CD14-positive monocyte (primary cell): ENCODE data around the gene TMEM117. TPM values are rescaled to one million over a fixed set of nuclear protein-coding genes. Genes with fewer than 3 reads are reported as not detected.

Experiments
- DNase-seq, 3 donors: peaks; one replicate each; pipeline ENCODE4 v3.0.0-alpha.2; 2011 to 2022
- H2AFZ ChIP-seq: 2 replicates; pipeline ENCODE4 v1.6.0; 2012; ENCODE audit warnings: mild to moderate bottlenecking, low read depth, low read length, inconsistent platforms; ENCODE audit not compliant: insufficient read depth, poor library complexity, severe bottlenecking
- H3K27ac ChIP-seq, 2 donors: 1 replicate in 1 of 2; 2 replicates in 1 of 2; pipeline ENCODE4 v1.5.1; 2012 to 2013; ENCODE audit warnings: low read length in 2 of 2, control low read depth in 1 of 2, inconsistent platforms in 1 of 2, low read depth in 1 of 2, mild to moderate bottlenecking in 1 of 2
- H3K27me3 ChIP-seq, 2 donors: one replicate each; pipeline versions ENCODE4 v1.6.0 to v1.6.1; 2011 to 2013; ENCODE audit warnings: low read length in 2 of 2; ENCODE audit not compliant: control insufficient read depth in 2 of 2, insufficient read depth in 2 of 2
- H3K36me3 ChIP-seq, 2 donors: replicated peaks in 1 of 2; 1 replicate in 1 of 2; 2 replicates in 1 of 2; pipeline versions ENCODE4 v1.5.1 to v1.6.1; 2012 to 2013; ENCODE audit warnings: low read length in 2 of 2, control low read depth in 1 of 2, inconsistent platforms in 1 of 2, mild to moderate bottlenecking in 1 of 2; ENCODE audit not compliant: insufficient read depth in 2 of 2, control insufficient read depth in 1 of 2
- H3K4me1 ChIP-seq, 2 donors: 1 replicate in 1 of 2; 2 replicates in 1 of 2; pipeline versions ENCODE4 v1.5.1 to v1.6.1; 2012 to 2013; ENCODE audit warnings: low read length in 2 of 2, control low read depth in 1 of 2, inconsistent platforms in 1 of 2, mild to moderate bottlenecking in 1 of 2, moderate library complexity in 1 of 2; ENCODE audit not compliant: insufficient read depth in 2 of 2, control insufficient read depth in 1 of 2
- H3K4me2 ChIP-seq: replicated peaks from 2 replicates; pipeline ENCODE3; 2012; ENCODE audit warnings: low read length, moderate library complexity, mild to moderate bottlenecking; ENCODE audit not compliant: poor library complexity, severe bottlenecking; ENCODE audit errors: extremely low read depth
- H3K4me3 ChIP-seq, 3 experiments: fragments of 200-600 bp in 1 of 3; sonication (generic) in 1 of 3; replicated peaks in 1 of 3; 1 replicate in 2 of 3; 2 replicates in 1 of 3; pipeline ENCODE4 v1.5.1; 2011 to 2013; ENCODE audit warnings: low read length in 3 of 3, mild to moderate bottlenecking in 3 of 3, control low read depth in 2 of 3, low read depth in 2 of 3, inconsistent platforms in 1 of 3, moderate library complexity in 1 of 3
- H3K79me2 ChIP-seq: 2 replicates; pipeline ENCODE4 v1.6.0; 2012; ENCODE audit warnings: mild to moderate bottlenecking, control low read depth, inconsistent platforms, low read length, moderate library complexity; ENCODE audit not compliant: insufficient read depth
- H3K9ac ChIP-seq: 2 replicates; pipeline ENCODE4 v1.6.0; 2017; ENCODE audit warnings: low read length, mild to moderate bottlenecking; ENCODE audit not compliant: insufficient read depth, poor library complexity, severe bottlenecking
- H3K9me3 ChIP-seq, 2 donors: replicated peaks in 1 of 2; 1 replicate in 1 of 2; 2 replicates in 1 of 2; pipeline versions ENCODE4 v1.5.1 to v1.6.1; 2012 to 2013; ENCODE audit warnings: low read length in 2 of 2, control low read depth in 1 of 2; ENCODE audit not compliant: control insufficient read depth in 1 of 2, insufficient read depth in 1 of 2
- H4K20me1 ChIP-seq: 2 replicates; pipeline ENCODE4 v1.6.0; 2012; ENCODE audit warnings: mild to moderate bottlenecking, low read length, control low read depth, moderate library complexity; ENCODE audit not compliant: insufficient read depth
- H3K27ac Mint-ChIP-seq, 7 donors: one replicate each; pipeline ENCODE4 v1.8.0; 2020; ENCODE audit warnings: mild to moderate bottlenecking in 7 of 7, mixed read lengths in 7 of 7, moderate library complexity in 6 of 7, inconsistent platforms in 2 of 7
- H3K27me3 Mint-ChIP-seq, 3 donors: one replicate each; pipeline ENCODE4 v1.8.0; 2021 to 2022; ENCODE audit warnings: low read depth in 3 of 3, mild to moderate bottlenecking in 3 of 3, mixed read lengths in 3 of 3, moderate library complexity in 3 of 3, inconsistent platforms in 1 of 3
- H3K36me3 Mint-ChIP-seq, 2 donors: one replicate each; pipeline ENCODE4 v1.8.0; 2020; ENCODE audit warnings: mixed read lengths in 2 of 2, inconsistent platforms in 1 of 2, mild to moderate bottlenecking in 1 of 2
- H3K4me1 Mint-ChIP-seq: one replicate; pipeline ENCODE4 v1.8.0; 2020; ENCODE audit warnings: mild to moderate bottlenecking, mixed read lengths
- H3K4me3 Mint-ChIP-seq, 2 donors: one replicate each; pipeline ENCODE4 v1.8.0; 2020; ENCODE audit warnings: mild to moderate bottlenecking in 2 of 2, mixed read lengths in 2 of 2, moderate library complexity in 1 of 2
- H3K9me3 Mint-ChIP-seq, 7 donors: one replicate each; pipeline ENCODE4 v1.8.0; 2020 to 2022; ENCODE audit warnings: mixed read lengths in 7 of 7, mild to moderate bottlenecking in 6 of 7, moderate library complexity in 6 of 7, inconsistent platforms in 2 of 7
- WGBS: methylation state at CpG from one replicate; pipeline ENCODE4 v1.1.5; 2013; ENCODE audit warnings: missing lambda C conversion rate; ENCODE audit not compliant: insufficient coverage; 5-methylcytosine and 5-hydroxymethylcytosine counted together
- intact Hi-C, 2 donors: fragments of 100-400 bp; cut with micrococcal nuclease; formaldehyde crosslinking; loops; one replicate each; pipeline versions ENCODE4 v1.15.0 to v1.15.1; 2023
- polyA plus RNA-seq, 3 donors: library from polyadenylated mRNA; depleted of rRNA in 1 of 3; unstranded in 2 of 3; stranded (reverse) in 1 of 3; fragments of 300-500 nt in 2 of 3; fragments of >200 nt in 1 of 3; fragmentation: Illumina TruSeq in 2 of 3; gene quantifications; 1 replicate in 2 of 3; 2 replicates in 1 of 3; pipeline ENCODE4 v1.2.3, GENCODE V29; 2012 to 2021
- TF ChIP-seq, protein P1 (sequence below): fragments of 200-600 bp; IDR thresholded peaks from one replicate; pipeline ENCODE4 v1.8.0; 2022; ENCODE audit warnings: antibody characterized with exemption, mild to moderate bottlenecking

TMEM117 gene
- polyA plus RNA-seq, 3 donors = 0.11 to 0.42 TPM; not detected in 1

DNA sequence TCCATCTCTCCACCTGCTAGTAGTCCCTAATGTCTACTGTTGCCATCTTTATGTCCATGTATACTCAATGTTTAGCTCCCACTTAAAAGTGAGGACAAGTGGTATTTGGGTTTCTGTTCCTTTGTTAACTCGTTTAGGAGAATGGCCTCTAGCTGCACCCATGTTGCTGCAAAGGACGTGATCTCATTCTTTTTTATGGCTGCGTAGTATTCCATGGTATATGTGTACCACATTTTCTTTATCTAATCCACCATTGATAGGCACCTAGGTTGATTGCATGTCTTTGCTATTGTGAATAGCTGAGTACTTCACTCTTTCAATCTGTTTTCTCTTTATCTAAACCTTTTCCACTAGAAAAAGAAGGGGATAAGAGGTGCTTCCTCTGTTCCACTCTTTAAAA is 130.0 kb downstream of the TMEM117 start:
- DNase-seq = no peak
- H4K20me1 ChIP-seq = no peaks in the 10 kb centered on the region
- no peaks in the 10 kb centered on the region for H3K9me3 ChIP-seq
- no peak overlapping the region for H3K27ac ChIP-seq
- intact Hi-C loops = no loop called here
- no peaks in the 10 kb centered on the region for H3K79me2 ChIP-seq
- Mint-ChIP-seq H3K4me3 (no peak overlapping the region), H3K36me3 (no peaks in the 10 kb centered on the region), H3K27me3 (peaks cover 0 to 7% (median 5%) of the 10 kb centered on the region in 3 donors), H3K27ac (no peak overlapping the region), H3K9me3 (peaks cover 0 to 2% (median 0%) of the 10 kb centered on the region in 7 donors), H3K4me1 (no peaks in the 10 kb centered on the region)
- no peak overlapping the region for H3K4me3 ChIP-seq
- no peaks in the 10 kb centered on the region for H3K36me3 ChIP-seq
- H3K4me1 ChIP-seq = no peaks in the 10 kb centered on the region
- H3K27me3 ChIP-seq = no peaks in the 10 kb centered on the region
- TF ChIP-seq, protein P1, sequence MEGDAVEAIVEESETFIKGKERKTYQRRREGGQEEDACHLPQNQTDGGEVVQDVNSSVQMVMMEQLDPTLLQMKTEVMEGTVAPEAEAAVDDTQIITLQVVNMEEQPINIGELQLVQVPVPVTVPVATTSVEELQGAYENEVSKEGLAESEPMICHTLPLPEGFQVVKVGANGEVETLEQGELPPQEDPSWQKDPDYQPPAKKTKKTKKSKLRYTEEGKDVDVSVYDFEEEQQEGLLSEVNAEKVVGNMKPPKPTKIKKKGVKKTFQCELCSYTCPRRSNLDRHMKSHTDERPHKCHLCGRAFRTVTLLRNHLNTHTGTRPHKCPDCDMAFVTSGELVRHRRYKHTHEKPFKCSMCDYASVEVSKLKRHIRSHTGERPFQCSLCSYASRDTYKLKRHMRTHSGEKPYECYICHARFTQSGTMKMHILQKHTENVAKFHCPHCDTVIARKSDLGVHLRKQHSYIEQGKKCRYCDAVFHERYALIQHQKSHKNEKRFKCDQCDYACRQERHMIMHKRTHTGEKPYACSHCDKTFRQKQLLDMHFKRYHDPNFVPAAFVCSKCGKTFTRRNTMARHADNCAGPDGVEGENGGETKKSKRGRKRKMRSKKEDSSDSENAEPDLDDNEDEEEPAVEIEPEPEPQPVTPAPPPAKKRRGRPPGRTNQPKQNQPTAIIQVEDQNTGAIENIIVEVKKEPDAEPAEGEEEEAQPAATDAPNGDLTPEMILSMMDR = no peak
- no peak overlapping the region for H3K9ac ChIP-seq
- H2AFZ ChIP-seq = no peak overlapping the region
- no peak overlapping the region for H3K4me2 ChIP-seq
- WGBS = 40% methylated on average over 1 of the region's 3 CpGs

DNA sequence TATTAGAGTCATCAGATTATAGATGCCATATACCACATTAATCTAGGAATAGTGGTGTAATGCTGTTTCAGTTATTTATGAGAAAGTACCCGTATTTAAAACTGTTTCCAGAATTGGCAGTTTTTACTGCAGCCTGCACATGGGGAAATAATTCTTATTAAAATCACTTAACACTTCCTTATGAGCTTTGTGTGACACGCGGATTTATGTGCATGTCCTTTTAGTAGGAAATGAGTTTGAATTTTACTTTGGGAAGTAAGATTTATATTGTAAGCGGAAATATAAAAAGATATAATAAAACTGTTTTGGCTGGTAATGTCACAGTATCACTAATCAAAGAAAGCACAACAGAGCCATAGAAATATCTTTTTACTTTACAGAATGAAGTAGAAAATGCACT is 132.9 kb downstream of the TMEM117 start:
- Histone ChIP-seq H2AFZ (no peak overlapping the region), H3K4me3 (no peak overlapping the region), H3K79me2 (no peaks in the 10 kb centered on the region), H3K27me3 (no peaks in the 10 kb centered on the region), H3K4me1 (no peaks in the 10 kb centered on the region), H3K4me2 (no peak overlapping the region), H4K20me1 (no peaks in the 10 kb centered on the region), H3K27ac (no peak overlapping the region), H3K9ac (no peak overlapping the region), H3K9me3 (peaks cover 0 to 4% of the 10 kb centered on the region in 2 donors), H3K36me3 (no peaks in the 10 kb centered on the region)
- H3K4me3 Mint-ChIP-seq = no peak overlapping the region
- peaks cover 0 to 7% (median 5%) of the 10 kb centered on the region in 3 donors for H3K27me3 Mint-ChIP-seq
- intact Hi-C loops = no loop called here
- no peak for DNase-seq
- H3K36me3 Mint-ChIP-seq = no peaks in the 10 kb centered on the region
- WGBS = no CpG with 5 or more reads among the region's 4 CpGs
- H3K9me3 Mint-ChIP-seq = peaks cover 2 to 6% (median 4%) of the 10 kb centered on the region in 7 donors
- H3K27ac Mint-ChIP-seq = no peak overlapping the region
- TF ChIP-seq, protein P1 = no peak
- no peaks in the 10 kb centered on the region for H3K4me1 Mint-ChIP-seq
